Measurements from ENCODE around the gene PCSK4.

DNA sequence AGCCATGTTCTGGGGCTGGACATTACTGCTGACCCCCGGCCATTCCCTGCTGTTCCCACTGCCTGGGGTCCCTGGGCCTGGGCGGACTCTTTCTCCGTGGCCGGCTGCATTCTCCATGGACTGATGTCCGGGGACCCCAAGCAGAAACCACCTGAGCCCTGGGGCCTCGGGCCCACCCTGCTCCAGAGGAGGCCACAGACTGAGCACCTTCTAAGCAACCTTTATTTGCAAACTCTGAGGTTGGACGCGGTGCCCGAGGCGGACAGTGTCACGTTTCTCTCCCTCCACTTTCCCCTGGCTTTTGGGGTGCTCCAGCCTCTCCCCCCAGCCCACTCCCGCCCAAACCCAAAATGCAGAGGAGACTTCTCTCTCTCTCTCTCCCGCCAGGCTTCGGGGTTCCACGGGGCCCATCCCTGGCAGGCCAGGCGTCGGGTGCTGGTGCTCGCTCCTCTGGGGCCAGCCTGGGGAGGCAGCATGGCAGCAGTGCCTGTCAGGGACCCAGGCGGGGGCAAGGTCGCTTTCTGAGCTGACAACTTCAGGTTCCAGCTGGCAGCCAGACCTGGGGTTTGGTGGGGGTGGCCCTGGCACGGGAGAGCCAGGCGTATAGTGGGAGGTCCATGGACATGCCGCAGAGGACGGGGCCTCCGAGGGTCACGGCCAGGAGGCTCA is 8.8 kb downstream of the PCSK4 start:
- TF ChIP-seq CTCF (IDR thresholded peaks at IDR 0.05; ENCODE audit: low read depth, low read length, poor library complexity, severe bottlenecking), result no peak
- no peak for TF ChIP-seq EZH2phosphoT487 (IDR thresholded peaks at IDR 0.05; ENCODE audit: borderline replicate concordance, low read length)

Data from DOHH2 (cell line).